GM21526 (cell line): Measurements from ENCODE around the gene ZNF462.
"Not testable (repeated sequence)": the region's sequence is repeated elsewhere in the genome, so short reads cannot be mapped to it uniquely, and the experiment has no call there.

ENCODE experiments used
- ATAC-seq: cut with Tn5 transposase; IDR thresholded peaks from one replicate; pipeline ENCODE4 v1.9.1; 2021; ENCODE audit warnings: moderate library complexity; ENCODE audit not compliant: unreplicated experiment, low FRiP score

The ZNF462 gene

GRCh38 chr9:106862821-106863720, at the start of gene ZNF462:
Gene ZNF462 (plus strand): TSS chr9:106863166. CDS start chr9:106923384, 60,218 bp downstream.
- no peak for ATAC-seq

GRCh38 chr9:106816524-106816923, 46.4 kb upstream of the ZNF462 start:
- no peak for ATAC-seq

- no peak for ATAC-seq
Measured at GRCh38 chr9:106818034-106818433, 44.9 kb upstream of the ZNF462 start.

- no peak for ATAC-seq
Measured at GRCh38 chr9:106820866-106821265, 42.1 kb upstream of the ZNF462 start.

- no peak for ATAC-seq
Measured at GRCh38 chr9:106828070-106828469, 34.9 kb upstream of the ZNF462 start.

GRCh38 chr9:106828965-106829364, 34.0 kb upstream of the ZNF462 start:
- no peak for ATAC-seq

GRCh38 chr9:106829666-106830408, 33.1 kb upstream of the ZNF462 start:
- ATAC-seq: no peak

- ATAC-seq: no peak
Measured at GRCh38 chr9:106830527-106831150, 32.3 kb upstream of the ZNF462 start.

- no peak for ATAC-seq
Measured at GRCh38 chr9:106834888-106835287, 28.1 kb upstream of the ZNF462 start.

GRCh38 chr9:106835840-106836239, 27.1 kb upstream of the ZNF462 start:
- ATAC-seq: no peak

GRCh38 chr9:106843371-106843770, 19.6 kb upstream of the ZNF462 start:
- ATAC-seq: no peak

- ATAC-seq: no peak
Measured at GRCh38 chr9:106846307-106846706, 16.7 kb upstream of the ZNF462 start.

GRCh38 chr9:106846857-106847256, 16.1 kb upstream of the ZNF462 start:
- no peak for ATAC-seq

GRCh38 chr9:106851640-106852039, 11.3 kb upstream of the ZNF462 start:
- ATAC-seq: not testable (repeated sequence)

GRCh38 chr9:106857811-106858470, 5.0 kb upstream of the ZNF462 start:
- ATAC-seq: no peak

GRCh38 chr9:106859957-106860720, 2.8 kb upstream of the ZNF462 start:
- no peak for ATAC-seq

GRCh38 chr9:106860721-106861639, 2.0 kb upstream of the ZNF462 start:
- ATAC-seq: no peak

- no peak for ATAC-seq
Measured at GRCh38 chr9:106861640-106862109, 1.3 kb upstream of the ZNF462 start.
